GM21526 (cell line): ENCODE results near the gene SPON1.
"Not testable (repeated sequence)": the region's sequence is repeated elsewhere in the genome, so short reads cannot be mapped to it uniquely, and the experiment has no call there.

ENCODE experiments used
- ATAC-seq: cut with Tn5 transposase; IDR thresholded peaks from one replicate; pipeline ENCODE4 v1.9.1; 2021; ENCODE audit warnings: moderate library complexity; ENCODE audit not compliant: unreplicated experiment, low FRiP score

Gene SPON1

GRCh38 chr11:14075118-14076078 is 112.9 kb downstream of the SPON1 start:
- ATAC-seq: no peak

GRCh38 chr11:14079011-14079410 is 116.5 kb downstream of the SPON1 start:
- ATAC-seq: no peak

- ATAC-seq: no peak
These were observed 117.3 kb downstream of the SPON1 start for GRCh38 chr11:14079797-14080196.

- ATAC-seq: no peak
These were observed 119.2 kb downstream of the SPON1 start for GRCh38 chr11:14081581-14082231.

- no peak for ATAC-seq
These were observed 119.8 kb downstream of the SPON1 start for GRCh38 chr11:14082338-14082737.

GRCh38 chr11:14088861-14089260 is 126.3 kb downstream of the SPON1 start:
- ATAC-seq: not testable (repeated sequence)

GRCh38 chr11:14089690-14090462 is 127.4 kb downstream of the SPON1 start:
- ATAC-seq: no peak

GRCh38 chr11:14090631-14091030 is 128.1 kb downstream of the SPON1 start:
- not testable (repeated sequence) for ATAC-seq

GRCh38 chr11:14093065-14093464 is 130.5 kb downstream of the SPON1 start:
- ATAC-seq: no peak

- ATAC-seq: no peak
These were observed 132.0 kb downstream of the SPON1 start for GRCh38 chr11:14094481-14095037.

GRCh38 chr11:14095882-14096281 is 133.4 kb downstream of the SPON1 start:
- no peak for ATAC-seq

- no peak for ATAC-seq
These were observed 134.1 kb downstream of the SPON1 start for GRCh38 chr11:14096606-14097005.

- no peak for ATAC-seq
These were observed 138.9 kb downstream of the SPON1 start for GRCh38 chr11:14101388-14101787.

GRCh38 chr11:14102766-14103165 is 140.2 kb downstream of the SPON1 start:
- ATAC-seq: no peak

- ATAC-seq: no peak
These were observed 142.9 kb downstream of the SPON1 start for GRCh38 chr11:14105446-14105845.

GRCh38 chr11:14106303-14107049 is 144.0 kb downstream of the SPON1 start:
- ATAC-seq: no peak

- ATAC-seq: no peak
These were observed 144.5 kb downstream of the SPON1 start for GRCh38 chr11:14107050-14107430.

- no peak for ATAC-seq
These were observed 147.2 kb downstream of the SPON1 start for GRCh38 chr11:14109742-14110141.

- ATAC-seq: no peak
These were observed 148.1 kb downstream of the SPON1 start for GRCh38 chr11:14110629-14111028.

GRCh38 chr11:14111496-14111895 is 149.0 kb downstream of the SPON1 start:
- ATAC-seq: no peak
